GM12873 (cell line): ENCODE data around the gene TOP2B.

Experiments
- TF ChIP-seq, protein P1 (sequence below): IDR thresholded peaks from 2 replicates; pipeline ENCODE4 v1.5.1; 2012; ENCODE audit warnings: low read depth, mild to moderate bottlenecking, moderate library complexity, low read length, control low read depth; ENCODE audit not compliant: insufficient read depth; ENCODE audit errors: missing control alignments

TOP2B gene

DNA sequence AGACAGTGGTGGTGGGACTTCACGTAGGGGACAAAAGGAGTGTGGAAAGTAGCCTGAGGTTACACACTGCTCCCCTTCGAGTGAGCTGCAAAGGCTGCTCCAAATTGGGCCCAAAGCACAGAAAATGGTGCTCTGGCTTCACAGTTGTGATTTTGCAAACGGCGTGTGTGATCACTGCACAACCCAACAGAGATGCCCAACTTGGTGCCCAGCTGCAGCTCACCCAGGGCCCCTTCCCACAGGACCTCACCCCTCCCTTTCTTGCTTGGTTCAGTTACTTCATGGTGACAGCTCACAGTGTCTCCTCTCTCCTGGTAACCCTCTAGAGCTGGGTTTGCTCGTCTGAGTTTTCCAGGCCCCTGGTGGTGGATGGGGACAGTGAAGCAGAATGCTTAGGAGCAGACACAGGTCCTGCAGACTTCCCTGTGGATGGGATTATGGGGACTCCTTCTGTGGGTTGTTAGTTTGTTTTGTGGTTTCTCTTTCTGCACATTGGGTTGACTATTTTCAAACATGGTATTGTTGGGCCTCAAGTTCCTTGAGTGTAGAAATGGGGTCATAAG lies 98.3 kb downstream of the TOP2B start:
- TF ChIP-seq, protein P1, sequence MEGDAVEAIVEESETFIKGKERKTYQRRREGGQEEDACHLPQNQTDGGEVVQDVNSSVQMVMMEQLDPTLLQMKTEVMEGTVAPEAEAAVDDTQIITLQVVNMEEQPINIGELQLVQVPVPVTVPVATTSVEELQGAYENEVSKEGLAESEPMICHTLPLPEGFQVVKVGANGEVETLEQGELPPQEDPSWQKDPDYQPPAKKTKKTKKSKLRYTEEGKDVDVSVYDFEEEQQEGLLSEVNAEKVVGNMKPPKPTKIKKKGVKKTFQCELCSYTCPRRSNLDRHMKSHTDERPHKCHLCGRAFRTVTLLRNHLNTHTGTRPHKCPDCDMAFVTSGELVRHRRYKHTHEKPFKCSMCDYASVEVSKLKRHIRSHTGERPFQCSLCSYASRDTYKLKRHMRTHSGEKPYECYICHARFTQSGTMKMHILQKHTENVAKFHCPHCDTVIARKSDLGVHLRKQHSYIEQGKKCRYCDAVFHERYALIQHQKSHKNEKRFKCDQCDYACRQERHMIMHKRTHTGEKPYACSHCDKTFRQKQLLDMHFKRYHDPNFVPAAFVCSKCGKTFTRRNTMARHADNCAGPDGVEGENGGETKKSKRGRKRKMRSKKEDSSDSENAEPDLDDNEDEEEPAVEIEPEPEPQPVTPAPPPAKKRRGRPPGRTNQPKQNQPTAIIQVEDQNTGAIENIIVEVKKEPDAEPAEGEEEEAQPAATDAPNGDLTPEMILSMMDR = no peak

DNA sequence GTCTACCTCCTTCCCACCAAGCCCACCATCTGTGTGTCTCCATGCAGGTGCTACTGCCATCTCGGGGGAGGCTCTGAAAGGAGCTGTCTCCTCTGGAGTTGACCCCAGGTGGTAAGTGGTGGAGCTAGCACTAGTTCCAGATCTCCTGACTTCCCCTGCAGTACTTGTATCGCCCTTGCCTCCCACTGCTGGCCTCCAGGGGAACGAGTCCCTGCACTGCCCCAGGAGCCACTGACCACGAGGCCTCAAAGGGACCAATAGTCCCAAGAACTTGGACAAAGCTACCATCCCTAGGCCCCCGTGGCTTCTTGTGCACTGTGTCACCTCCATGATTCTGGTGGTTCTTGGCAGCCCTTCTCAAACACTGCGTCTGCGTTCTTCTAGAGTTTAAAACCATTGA lies 98.9 kb downstream of the TOP2B start:
- TF ChIP-seq, protein P1 = no peak

DNA sequence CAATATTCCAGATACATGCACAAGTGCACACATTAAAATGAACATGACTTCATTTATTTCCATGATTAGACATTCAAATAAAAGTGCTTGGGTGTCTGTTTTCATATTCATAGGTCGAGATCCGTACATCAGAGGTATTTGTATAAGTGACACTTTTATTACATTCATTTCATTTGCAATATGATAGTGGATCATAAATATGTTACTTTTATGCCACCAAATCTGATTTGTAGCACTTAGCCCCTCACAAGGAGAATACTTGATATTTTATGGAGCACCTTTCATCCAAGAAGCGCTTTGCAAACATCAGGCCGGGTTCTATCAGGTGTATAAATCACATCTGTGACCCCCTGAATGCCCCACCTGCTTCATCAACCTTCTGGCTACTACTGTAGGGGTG lies 100.6 kb downstream of the TOP2B start:
- TF ChIP-seq, protein P1 = no peak

DNA sequence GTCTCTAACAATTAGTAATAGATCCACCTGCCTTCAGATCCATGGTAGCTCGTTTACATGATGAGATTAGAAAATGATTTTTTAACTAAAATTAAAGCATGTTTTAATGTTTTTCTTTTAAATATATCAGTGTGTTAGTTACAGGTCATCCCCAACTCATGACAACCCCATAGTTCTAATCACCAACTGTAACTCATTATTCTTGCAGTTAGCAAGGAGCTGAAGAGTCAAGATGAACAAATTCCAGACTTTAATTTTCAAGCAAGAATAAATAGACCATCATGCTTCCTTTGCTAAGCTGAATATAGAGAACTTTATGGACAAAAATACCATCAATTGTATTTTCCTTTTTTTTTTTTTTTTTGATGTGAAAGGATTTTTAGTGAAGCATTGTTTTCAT lies 101.1 kb downstream of the TOP2B start:
- TF ChIP-seq, protein P1 = no peak

DNA sequence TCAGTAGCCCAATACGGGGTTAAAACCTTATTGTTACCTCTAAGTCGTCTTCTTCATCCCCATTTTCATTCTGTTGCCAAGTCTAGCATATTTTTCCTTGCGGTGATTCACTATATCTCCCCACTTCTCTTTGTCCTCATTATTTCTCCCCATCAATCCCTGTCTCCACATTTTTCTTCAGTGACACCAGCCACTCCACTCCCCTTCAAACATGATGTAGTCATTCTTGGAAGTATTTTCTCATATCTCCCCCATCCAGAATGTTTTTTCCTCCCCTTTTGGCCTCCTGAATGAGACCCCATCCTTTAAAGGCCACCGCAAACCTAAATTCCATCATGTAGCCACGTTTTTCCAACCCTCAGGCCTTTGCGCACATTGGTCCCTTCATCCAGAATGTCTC lies 105.9 kb downstream of the TOP2B start:
- TF ChIP-seq, protein P1 = no peak

DNA sequence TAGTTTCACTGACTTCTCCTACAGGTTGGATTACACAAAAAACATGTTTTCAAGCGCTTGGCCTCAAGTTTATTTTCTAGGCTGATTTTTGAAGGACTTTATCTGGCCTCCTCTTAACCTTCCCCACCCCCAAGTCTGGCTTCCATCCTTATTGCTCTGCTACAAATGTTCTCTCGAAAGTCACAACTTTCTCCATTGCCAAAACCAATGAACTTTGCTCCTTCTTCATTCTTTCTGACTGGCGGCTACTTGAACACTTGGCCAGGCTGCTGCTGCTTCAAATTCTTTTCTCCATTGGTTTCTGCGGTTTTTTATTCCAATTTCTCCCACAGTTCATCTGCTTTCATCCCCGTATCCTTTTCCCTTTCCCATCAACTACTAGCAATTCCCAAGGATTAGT lies 106.6 kb downstream of the TOP2B start:
- TF ChIP-seq, protein P1 = no peak

DNA sequence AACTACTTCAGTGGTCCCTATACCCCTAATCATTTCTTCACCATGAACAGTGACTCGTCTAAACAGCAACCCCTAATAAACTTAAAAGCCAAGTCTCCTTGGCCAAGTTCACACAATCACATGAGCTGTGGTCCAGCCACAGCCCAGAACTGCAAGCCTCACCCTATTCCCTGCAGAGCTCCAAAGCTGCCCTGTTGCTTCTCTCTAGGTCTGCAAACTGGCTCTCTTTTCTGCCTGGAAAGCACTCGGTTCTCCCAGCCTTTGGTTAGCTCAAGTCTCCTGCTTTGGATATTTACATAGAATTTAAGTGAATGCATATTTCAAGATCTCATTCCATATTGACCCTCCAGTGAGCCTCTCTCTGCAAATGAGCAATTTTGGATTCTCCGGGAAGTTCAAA lies 107.0 kb downstream of the TOP2B start:
- TF ChIP-seq, protein P1 = no peak
